ENCODE measurements around the gene FAM118A.

- TF ChIP-seq EZH2 (IDR thresholded peaks at IDR 0.05; ENCODE audit: low read length, unreplicated experiment) (no peak), EZH2phosphoT487 (IDR thresholded peaks at IDR 0.05; ENCODE audit: borderline replicate concordance, low read length) (no peak)
- TF ChIP-seq, protein P1, sequence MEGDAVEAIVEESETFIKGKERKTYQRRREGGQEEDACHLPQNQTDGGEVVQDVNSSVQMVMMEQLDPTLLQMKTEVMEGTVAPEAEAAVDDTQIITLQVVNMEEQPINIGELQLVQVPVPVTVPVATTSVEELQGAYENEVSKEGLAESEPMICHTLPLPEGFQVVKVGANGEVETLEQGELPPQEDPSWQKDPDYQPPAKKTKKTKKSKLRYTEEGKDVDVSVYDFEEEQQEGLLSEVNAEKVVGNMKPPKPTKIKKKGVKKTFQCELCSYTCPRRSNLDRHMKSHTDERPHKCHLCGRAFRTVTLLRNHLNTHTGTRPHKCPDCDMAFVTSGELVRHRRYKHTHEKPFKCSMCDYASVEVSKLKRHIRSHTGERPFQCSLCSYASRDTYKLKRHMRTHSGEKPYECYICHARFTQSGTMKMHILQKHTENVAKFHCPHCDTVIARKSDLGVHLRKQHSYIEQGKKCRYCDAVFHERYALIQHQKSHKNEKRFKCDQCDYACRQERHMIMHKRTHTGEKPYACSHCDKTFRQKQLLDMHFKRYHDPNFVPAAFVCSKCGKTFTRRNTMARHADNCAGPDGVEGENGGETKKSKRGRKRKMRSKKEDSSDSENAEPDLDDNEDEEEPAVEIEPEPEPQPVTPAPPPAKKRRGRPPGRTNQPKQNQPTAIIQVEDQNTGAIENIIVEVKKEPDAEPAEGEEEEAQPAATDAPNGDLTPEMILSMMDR (conservative IDR thresholded peaks at IDR 0.05; ENCODE audit: low read depth, low read length): no peak
Measured at GRCh38 chr22:45306139-45306538, 3.6 kb upstream of the FAM118A start.
